PC-3 (cell line): ENCODE results near the gene CHRM2. TPM values are rescaled to one million over a fixed set of nuclear protein-coding genes. Genes with fewer than 3 reads are reported as not detected.

Experiments used
- ATAC-seq: fragments of 200-7000 bp; cut with Tn5 transposase; 2 replicates; pipeline ENCODE4 v1.9.1; 2020; ENCODE audit warnings: mild to moderate bottlenecking, moderate library complexity
- BruUV-seq: library from RNA; stranded (reverse); fragments of 400-500 nt; replicated peaks from 2 replicates; lab custom pipeline; 2021; lab: Mats Ljungman, UMichigan
- CTCF ChIA-PET: fragments of 300-600 bp; sonication (Branson Sonifier 250); formaldehyde crosslinking; loops from one replicate; lab custom pipeline; 2022; ENCODE audit warnings: antibody characterized with exemption; lab: Charles Lee
- POLR2A ChIA-PET: fragments of 300-600 bp; sonication (Branson Sonifier 250); formaldehyde crosslinking; loops from one replicate; lab custom pipeline; 2022; ENCODE audit warnings: antibody characterized with exemption; ENCODE audit not compliant: unreplicated experiment; lab: Charles Lee
- DNase-seq: peaks from one replicate; pipeline ENCODE4 v3.0.0-alpha.2; 2015
- H2AFZ ChIP-seq: fragments of 300-600 bp; sonication (generic); 2 replicates; pipeline ENCODE4 v1.6.0; 2016; ENCODE audit warnings: antibody characterized with exemption, low read length
- H3F3A ChIP-seq: fragments of 300-600 bp; sonication (generic); one replicate; pipeline ENCODE4 v1.6.0; 2017; ENCODE audit warnings: antibody characterized with exemption, low read length, control low read depth, mild to moderate bottlenecking; ENCODE audit not compliant: unreplicated experiment
- H3K27ac ChIP-seq: fragments of 300-600 bp; sonication (generic); 2 replicates; pipeline ENCODE4 v1.5.1; 2016; ENCODE audit warnings: mild to moderate bottlenecking, low read length
- H3K27me3 ChIP-seq: fragments of 300-600 bp; sonication (generic); 2 replicates; pipeline ENCODE4 v1.6.1; 2016; ENCODE audit warnings: low read length, mixed read lengths
- H3K36me3 ChIP-seq: fragments of 300-600 bp; sonication (generic); 2 replicates; pipeline ENCODE4 v1.6.1; 2016; ENCODE audit warnings: low read depth, mixed run types, low read length, mixed read lengths
- H3K4me1 ChIP-seq: fragments of 300-600 bp; sonication (generic); 2 replicates; pipeline ENCODE4 v1.5.1; 2016; ENCODE audit warnings: low read length; ENCODE audit not compliant: insufficient read depth
- H3K4me2 ChIP-seq: fragments of 300-600 bp; sonication (generic); 2 replicates; pipeline ENCODE4 v1.6.0; 2016; ENCODE audit warnings: low read length
- H3K4me3 ChIP-seq: fragments of 300-600 bp; sonication (generic); 2 replicates; pipeline ENCODE4 v1.5.1; 2016; ENCODE audit warnings: mild to moderate bottlenecking, low read length, mixed read lengths
- H3K79me2 ChIP-seq: fragments of 300-600 bp; sonication (generic); 2 replicates; pipeline ENCODE4 v1.6.1; 2017; ENCODE audit warnings: low read length, mixed read lengths
- H3K9ac ChIP-seq: fragments of 300-600 bp; sonication (generic); 2 replicates; pipeline ENCODE4 v1.6.0; 2016; ENCODE audit warnings: mild to moderate bottlenecking, low read length
- H3K9me2 ChIP-seq: fragments of 300-600 bp; sonication (generic); replicated peaks from 2 replicates; pipeline ENCODE4 v1.6.1; 2016; ENCODE audit warnings: mixed run types, low read length, mixed read lengths
- H3K9me3 ChIP-seq: fragments of 300-600 bp; sonication (generic); 2 replicates; pipeline ENCODE4 v1.6.1; 2016; ENCODE audit warnings: low read length, mixed read lengths
- H4K20me1 ChIP-seq: fragments of 300-600 bp; sonication (generic); 2 replicates; pipeline ENCODE4 v1.6.1; 2016; ENCODE audit warnings: low read length, mixed read lengths
- EZH2 ChIP-seq: fragments of 300-600 bp; sonication (generic); IDR thresholded peaks from one replicate; pipeline ENCODE4 v1.6.1; 2017; ENCODE audit warnings: antibody characterized with exemption, mild to moderate bottlenecking, low read length; ENCODE audit not compliant: unreplicated experiment
- EZH2phosphoT487 ChIP-seq: fragments of 300-600 bp; sonication (generic); IDR thresholded peaks from 2 replicates; pipeline ENCODE4 v1.6.1; 2018; ENCODE audit warnings: mild to moderate bottlenecking, antibody characterized with exemption, low read length, borderline replicate concordance
- intact Hi-C: fragments of 100-400 bp; cut with micrococcal nuclease; formaldehyde crosslinking; loops from 2 replicates; pipeline ENCODE4 v1.9.0; 2023
- total RNA-seq: library from RNA; depleted of rRNA; stranded (reverse); fragments of >200 nt; gene quantifications from 2 replicates; pipeline ENCODE4 v1.2.3, GENCODE V29; 2014
- TF ChIP-seq, protein P1 (sequence below): fragments of 300-600 bp; sonication (generic); conservative IDR thresholded peaks from 2 replicates; pipeline ENCODE4 v1.5.1; 2017; ENCODE audit warnings: antibody characterized with exemption, low read depth, mild to moderate bottlenecking, low read length

Gene CHRM2
- total RNA-seq, 1 experiment from 2014 or later = not detected

DNA sequence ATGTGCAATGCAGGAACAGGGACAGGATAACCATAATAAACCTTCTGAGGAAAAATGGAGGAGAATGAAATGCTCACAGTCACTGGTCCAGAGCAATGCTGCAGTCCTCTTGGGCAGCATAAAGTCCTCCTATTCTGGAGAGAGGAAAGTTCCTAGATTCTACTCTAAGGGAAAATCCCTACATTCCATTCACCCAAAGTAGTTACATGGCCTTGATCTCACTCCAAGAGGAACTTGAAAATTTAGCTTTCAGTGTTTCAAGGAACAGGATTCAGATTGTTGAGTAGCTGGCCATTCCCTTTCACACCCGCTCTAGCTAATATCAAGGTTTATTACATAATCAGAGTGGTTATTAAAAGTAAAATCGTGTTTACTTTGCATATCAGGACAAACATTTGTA is 168.3 kb downstream of the CHRM2 start:
- ChIA-PET CTCF (no interaction called here), POLR2A (no interaction called here)
- Histone ChIP-seq H3K4me1 (no peaks in the 10 kb centered on the region), H3K4me2 (no peak overlapping the region), H3K9me2 (no peaks in the 10 kb centered on the region), H3K79me2 (no peaks in the 10 kb centered on the region), H3K27ac (no peak overlapping the region), H4K20me1 (no peaks in the 10 kb centered on the region), H3K36me3 (no peaks in the 10 kb centered on the region), H3F3A (no peaks in the 10 kb centered on the region), H3K4me3 (no peak overlapping the region), H3K9me3 (no peaks in the 10 kb centered on the region), H3K9ac (no peak overlapping the region), H2AFZ (no peak overlapping the region), H3K27me3 (no peaks in the 10 kb centered on the region)
- no peak for TF ChIP-seq EZH2
- no peak for TF ChIP-seq EZH2phosphoT487
- TF ChIP-seq, protein P1, sequence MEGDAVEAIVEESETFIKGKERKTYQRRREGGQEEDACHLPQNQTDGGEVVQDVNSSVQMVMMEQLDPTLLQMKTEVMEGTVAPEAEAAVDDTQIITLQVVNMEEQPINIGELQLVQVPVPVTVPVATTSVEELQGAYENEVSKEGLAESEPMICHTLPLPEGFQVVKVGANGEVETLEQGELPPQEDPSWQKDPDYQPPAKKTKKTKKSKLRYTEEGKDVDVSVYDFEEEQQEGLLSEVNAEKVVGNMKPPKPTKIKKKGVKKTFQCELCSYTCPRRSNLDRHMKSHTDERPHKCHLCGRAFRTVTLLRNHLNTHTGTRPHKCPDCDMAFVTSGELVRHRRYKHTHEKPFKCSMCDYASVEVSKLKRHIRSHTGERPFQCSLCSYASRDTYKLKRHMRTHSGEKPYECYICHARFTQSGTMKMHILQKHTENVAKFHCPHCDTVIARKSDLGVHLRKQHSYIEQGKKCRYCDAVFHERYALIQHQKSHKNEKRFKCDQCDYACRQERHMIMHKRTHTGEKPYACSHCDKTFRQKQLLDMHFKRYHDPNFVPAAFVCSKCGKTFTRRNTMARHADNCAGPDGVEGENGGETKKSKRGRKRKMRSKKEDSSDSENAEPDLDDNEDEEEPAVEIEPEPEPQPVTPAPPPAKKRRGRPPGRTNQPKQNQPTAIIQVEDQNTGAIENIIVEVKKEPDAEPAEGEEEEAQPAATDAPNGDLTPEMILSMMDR = no peak
- DNase-seq (no peak), ATAC-seq (no peak)
- intact Hi-C loops = no loop called here
- no TSS peak for BruUV-seq

DNA sequence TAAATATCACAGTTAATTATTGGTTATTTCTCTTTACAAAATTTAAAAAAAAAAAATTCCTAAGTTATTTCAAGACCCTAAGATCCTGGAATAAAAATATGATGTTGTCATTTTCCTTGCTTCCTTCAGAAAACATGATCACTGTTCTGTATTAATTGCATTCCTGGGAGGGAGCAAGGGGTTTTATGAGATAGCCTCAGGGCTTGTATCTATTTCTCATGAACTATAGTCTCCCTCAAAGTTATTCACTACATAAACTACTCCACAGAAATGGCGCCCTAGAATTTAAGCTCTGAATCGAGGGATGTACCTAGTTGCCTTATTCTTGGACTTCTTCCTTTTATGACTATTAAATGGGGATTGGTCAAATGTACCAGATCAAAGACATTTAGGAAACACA is 170.3 kb downstream of the CHRM2 start:
- Histone ChIP-seq H3K79me2 (no peaks in the 10 kb centered on the region), H3K9ac (no peak overlapping the region), H3K9me2 (no peaks in the 10 kb centered on the region), H3K4me3 (no peak overlapping the region), H3K36me3 (no peaks in the 10 kb centered on the region), H3K27ac (no peak overlapping the region), H3K9me3 (no peaks in the 10 kb centered on the region), H4K20me1 (no peaks in the 10 kb centered on the region), H3K4me2 (no peak overlapping the region), H3K27me3 (no peaks in the 10 kb centered on the region), H2AFZ (no peak overlapping the region), H3F3A (no peaks in the 10 kb centered on the region), H3K4me1 (no peaks in the 10 kb centered on the region)
- POLR2A ChIA-PET = no interaction called here
- TF ChIP-seq EZH2phosphoT487 (no peak), EZH2 (no peak)
- TF ChIP-seq, protein P1 = no peak
- CTCF ChIA-PET = no interaction called here
- intact Hi-C loops = no loop called here
- ATAC-seq (no peak), DNase-seq (no peak)
- BruUV-seq = no TSS peak

DNA sequence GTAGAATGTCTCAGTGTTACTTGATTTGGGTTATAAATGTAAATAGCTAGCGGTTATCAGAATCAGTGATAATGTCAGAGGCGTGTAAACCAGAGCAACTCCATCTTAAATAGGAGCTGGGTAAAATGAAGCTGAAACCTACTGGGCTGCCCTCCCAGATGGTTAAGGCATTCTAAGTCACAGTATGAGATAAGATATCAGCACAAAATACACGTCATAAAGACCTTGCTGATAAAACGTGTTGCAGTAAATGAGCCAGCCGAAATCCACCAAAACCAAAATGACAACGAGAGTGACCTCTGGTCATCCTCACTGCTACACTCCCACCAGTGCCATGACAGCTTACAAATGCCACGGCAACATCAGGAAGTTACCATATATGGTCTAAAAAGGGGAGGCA is 172.3 kb downstream of the CHRM2 start:
- H3K27me3 ChIP-seq = no peaks in the 10 kb centered on the region
- no peaks in the 10 kb centered on the region for H3K4me1 ChIP-seq
- H3K79me2 ChIP-seq = no peaks in the 10 kb centered on the region
- H4K20me1 ChIP-seq = no peaks in the 10 kb centered on the region
- no peak overlapping the region for H3K27ac ChIP-seq
- no peak overlapping the region for H2AFZ ChIP-seq
- no peaks in the 10 kb centered on the region for H3F3A ChIP-seq
- ATAC-seq (no peak), DNase-seq (no peak)
- intact Hi-C loops = no loop called here
- no peak overlapping the region for H3K4me2 ChIP-seq
- H3K36me3 ChIP-seq = no peaks in the 10 kb centered on the region
- TF ChIP-seq EZH2 = no peak
- no peak for TF ChIP-seq EZH2phosphoT487
- TF ChIP-seq, protein P1 = no peak
- ChIA-PET CTCF (no interaction called here), POLR2A (no interaction called here)
- H3K4me3 ChIP-seq = no peak overlapping the region
- H3K9ac ChIP-seq = no peak overlapping the region
- no peaks in the 10 kb centered on the region for H3K9me3 ChIP-seq
- H3K9me2 ChIP-seq = no peaks in the 10 kb centered on the region
- BruUV-seq = no TSS peak
